Stimulated activated CD8-positive, alpha-beta memory T cell treated with anti-CD3 and anti-CD28 coated beads, Interleukin-7, amount 100 ng/mL, for 4 hours (primary cell): ENCODE results near the gene NCMAP.
A peak's percentile ranks its signal among the peaks of the same experiment; 100 is the strongest.

Experiments
- DNase-seq, 2 donors: peaks; one replicate each; pipeline ENCODE4 v3.0.0-alpha.2; 2020; ENCODE audit warnings: low read depth in 2 of 2

The NCMAP gene

GRCh38 chr1:24570265-24571125 is 14.6 kb downstream of the NCMAP start:
- DNase-seq, result no peak

DNA sequence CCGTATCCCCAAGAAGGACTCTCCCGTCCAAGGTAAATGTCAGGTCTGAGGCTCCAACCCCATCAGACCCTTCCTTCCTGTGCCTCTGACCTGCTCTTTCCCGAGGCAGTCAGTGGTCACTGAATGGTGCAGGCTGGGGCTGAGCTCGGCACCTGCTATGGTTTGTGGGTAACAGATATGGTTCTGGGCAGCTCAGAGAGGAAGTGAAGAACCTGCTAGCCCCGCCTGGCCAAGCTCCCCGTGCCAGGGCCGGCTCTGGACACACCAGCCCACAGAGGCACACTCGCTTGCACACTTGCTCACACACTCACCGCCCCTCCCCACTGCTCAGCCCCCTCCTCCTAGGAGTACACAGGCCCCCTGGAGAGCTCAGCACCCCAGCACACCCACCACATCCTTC is 16.4 kb downstream of the NCMAP start:
- DNase-seq, result no peak

DNA sequence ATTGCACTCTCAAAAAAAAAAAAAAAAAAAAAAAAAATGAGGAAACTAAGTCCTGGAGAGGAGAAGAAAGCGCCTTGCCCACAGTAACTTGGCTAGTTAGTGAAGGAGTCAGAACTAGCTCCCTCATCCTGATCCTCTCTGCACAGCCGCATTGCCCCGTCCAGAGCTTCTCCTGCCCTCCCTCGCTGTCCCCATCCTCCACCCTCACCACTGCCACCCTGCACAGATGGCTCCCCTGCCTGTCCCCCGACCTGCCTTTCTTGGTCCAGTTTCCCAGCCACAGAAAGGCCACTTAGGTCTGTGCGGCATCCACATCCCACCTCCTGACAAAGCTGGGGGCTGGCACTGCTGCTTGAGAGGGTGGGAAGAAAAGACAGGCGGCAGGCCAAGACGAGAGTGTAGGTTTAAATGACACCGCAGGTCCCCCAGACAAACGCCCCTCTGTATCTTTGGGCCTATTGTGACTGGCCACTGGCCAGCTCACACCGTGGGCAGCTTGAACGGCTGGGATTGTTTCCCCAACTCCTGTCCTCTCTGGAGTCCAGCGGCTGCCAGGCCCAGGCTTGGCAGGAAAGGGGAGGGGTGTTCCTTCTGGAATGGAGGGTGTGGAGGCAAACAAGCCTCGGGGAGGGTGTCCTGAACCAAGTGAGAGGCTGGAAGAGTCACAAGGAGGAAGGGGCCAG is 20.2 kb downstream of the NCMAP start:
- no peak for DNase-seq

GRCh38 chr1:24578846-24579245 is 23.0 kb downstream of the NCMAP start:
- DNase-seq, result no peak

DNA sequence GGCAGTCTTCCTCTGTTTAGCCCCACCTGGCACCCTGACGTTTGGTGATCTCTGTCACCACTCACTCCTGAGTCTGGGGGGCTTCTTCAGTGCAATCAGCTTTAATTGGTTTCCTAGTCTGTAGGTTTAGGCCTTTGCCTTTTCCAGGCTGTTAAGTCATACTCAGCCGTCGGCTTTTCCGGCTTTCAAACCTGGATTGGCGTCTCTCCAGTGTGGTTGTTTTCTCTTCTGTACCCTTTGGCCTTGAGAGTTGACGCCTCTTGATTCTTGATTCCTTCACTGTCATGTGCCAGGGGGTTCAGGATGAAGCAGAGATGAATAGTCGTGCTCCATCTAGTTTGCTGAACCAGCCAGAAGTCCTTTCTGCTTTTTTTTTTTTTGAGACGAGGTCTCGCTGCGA is 24.9 kb downstream of the NCMAP start:
- no peak for DNase-seq

GRCh38 chr1:24584171-24584647 is 28.3 kb downstream of the NCMAP start:
- DNase-seq, result no peak

- DNase-seq, result no peak
Observed at GRCh38 chr1:24586119-24586518, 30.2 kb downstream of the NCMAP start.

DNA sequence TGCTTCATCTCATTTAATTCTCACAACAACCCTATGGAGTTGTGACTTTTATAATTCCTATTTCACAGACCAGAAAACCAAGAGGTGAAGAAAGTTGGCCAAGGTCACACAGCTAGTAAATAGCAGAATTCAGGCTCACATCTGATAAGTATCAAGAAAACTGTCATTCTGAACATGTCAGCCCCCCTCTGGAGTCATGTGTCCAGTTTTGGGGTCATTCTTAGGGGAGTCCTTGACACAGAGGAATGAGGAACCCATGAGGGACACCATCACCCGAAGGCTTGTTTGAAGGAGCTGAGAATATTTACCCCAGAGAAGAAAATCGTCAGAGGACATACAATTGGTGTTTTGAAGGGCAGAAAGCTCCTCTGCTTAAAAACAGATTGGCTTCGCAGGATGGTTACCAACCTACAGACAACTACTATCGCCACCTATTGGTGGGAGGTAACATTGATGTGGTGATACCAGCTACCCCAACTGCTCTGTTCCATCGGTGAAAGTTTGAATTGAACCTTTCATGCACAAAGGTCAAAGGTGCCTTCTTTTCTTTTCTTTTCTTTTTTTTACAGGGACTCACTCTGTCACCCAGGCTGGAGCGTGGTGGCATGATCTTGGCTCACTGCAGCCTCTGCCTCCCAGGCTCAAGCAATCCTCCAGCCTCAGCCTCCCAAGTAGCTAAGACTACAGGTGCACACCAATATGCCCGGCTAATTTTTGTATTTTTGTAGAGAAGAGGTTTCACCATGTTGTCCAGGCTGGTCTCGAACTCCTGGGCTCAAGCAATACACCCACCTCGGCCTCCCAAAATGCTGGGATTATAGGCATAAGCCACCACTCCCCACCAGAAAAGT is 31.3 kb downstream of the NCMAP start:
- DNase-seq, result peak in 1 of 2 donors; percentile 39

DNA sequence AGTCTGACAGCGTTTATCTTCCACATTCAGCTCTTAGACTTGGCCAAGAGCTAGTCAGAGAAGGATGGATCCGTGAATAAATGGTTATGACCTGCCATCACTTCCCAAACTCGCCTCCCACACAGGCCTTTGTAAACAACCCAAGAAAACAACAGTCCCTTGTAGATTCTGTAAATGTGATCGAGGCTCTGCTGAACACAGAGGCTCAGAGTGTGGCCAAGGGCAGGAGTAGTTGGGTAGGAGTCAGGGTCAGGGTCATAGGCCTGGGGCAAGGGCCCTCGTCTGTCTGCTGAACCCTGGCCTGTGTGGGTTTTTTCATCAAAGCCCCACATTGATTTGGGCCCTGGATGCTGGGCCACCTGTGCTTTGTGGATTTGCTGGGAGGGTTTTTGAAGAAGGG is 32.7 kb downstream of the NCMAP start:
- DNase-seq, result no peak

GRCh38 chr1:24589200-24589599 is 33.3 kb downstream of the NCMAP start:
- no peak for DNase-seq

DNA sequence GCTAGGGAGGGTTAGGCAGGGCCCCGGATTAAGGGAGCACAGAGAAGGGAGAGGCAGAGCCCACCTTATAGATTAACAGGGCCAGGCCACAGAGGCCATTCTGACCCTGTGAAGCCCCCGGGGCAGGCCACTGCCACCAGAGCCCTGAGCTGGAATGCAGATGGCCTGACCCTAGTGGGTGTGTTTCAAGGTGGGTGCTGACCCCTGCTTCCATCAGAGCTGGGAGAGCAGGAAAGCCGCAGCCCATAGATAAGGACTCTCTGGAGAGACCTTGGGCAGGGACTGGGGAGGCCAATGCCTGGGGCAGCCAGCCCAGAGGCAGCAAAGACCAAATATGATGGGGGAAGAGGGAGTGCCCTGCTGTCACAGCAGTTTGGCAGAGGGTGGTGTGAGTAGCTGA is 35.9 kb downstream of the NCMAP start:
- no peak for DNase-seq

DNA sequence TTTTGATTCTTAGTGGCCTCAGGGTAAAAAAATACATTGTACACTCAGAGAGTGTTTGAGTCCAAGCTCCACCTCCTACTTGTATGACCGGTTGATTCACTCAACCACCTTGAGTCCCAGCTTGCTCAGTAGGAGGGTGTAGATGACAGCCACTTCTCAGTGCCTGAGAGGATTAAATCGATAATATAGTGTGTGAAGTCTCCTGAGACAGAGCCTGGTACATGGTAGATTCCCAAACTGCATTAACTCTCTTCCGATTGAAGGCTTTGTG is 38.4 kb downstream of the NCMAP start:
- DNase-seq, result no peak

DNA sequence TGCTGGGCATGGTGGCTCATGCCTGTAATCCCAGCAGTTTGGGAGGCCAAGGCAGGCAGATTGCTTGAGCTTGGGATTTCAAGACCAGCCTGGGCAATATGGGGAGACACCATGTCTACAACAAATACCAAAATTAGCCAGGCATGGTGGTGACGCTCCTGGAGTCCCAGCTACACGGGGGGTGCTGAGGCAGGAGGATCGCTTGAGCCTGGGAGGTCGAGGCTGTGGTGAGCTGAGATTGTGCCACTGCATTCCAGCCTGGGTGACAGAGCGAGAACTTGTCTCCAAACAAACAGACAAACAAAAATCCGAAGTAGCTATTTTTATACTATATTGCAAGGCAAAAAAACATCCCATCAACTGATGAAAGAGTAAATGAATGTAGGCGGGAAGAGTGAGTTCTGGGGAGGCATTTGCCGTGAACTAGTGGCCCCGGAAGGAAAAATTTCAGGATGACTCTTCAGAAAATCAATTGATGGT is 40.6 kb downstream of the NCMAP start:
- DNase-seq, result no peak

GRCh38 chr1:24599265-24599664 is 43.4 kb downstream of the NCMAP start:
- no peak for DNase-seq

DNA sequence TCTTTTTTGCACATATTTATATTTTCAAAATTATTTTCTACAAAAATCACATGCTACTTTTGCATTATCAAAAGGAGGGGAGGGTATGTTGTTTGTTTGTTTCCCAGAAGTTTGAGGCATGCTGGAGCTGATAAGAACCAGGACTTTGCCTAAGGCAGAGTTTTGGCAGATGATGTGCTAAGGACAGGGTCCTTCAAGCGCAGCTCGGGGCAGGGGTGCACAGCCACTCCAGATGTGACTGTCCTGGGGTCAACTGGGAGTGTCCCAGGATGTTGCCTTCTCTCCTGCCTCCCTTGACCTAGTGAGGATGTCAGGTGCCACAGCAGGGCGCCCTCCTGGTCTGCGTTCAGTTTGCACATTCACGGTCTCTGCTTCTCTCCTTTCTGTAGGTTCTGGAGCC is 44.7 kb downstream of the NCMAP start:
- DNase-seq, result no peak

GRCh38 chr1:24605534-24606295 is 49.8 kb downstream of the NCMAP start:
- DNase-seq, result no peak

- DNase-seq, result no peak
Observed at GRCh38 chr1:24606296-24606605, 50.4 kb downstream of the NCMAP start.

- DNase-seq, result no peak
Observed at GRCh38 chr1:24606621-24607020, 50.7 kb downstream of the NCMAP start.

DNA sequence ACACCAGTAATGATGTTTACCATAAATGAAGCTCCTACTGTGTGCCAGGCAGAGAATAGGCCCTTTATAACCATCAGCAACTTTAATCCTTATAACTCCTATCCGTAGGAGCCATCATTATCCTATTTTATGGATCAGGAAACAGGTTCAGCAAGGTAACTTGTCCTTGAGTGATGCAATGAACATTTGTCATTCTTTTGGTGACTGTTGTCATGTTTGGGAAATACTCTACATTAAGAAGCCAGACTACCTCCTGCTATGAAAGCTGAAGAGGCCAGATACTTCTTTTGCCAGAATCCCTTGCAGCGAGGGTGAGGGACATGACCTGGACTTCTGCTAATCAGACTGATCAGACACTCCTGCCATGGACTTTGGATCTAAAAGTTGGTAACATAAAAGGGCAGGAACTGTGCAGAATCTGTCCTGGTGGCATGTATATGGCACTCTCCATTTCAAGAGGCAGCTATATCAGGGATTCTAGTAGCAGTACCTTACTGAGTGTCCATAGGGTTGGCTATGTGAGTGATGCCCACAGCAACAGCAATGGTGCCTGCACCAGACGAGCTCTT is 54.1 kb downstream of the NCMAP start:
- no peak for DNase-seq

GRCh38 chr1:24619376-24619775 is 63.5 kb downstream of the NCMAP start:
- DNase-seq, result no peak

GRCh38 chr1:24620678-24621077 is 64.8 kb downstream of the NCMAP start:
- DNase-seq, result no peak
